HL-60 (cell line): ENCODE results near the gene ZNF468.
"Not testable (repeated sequence)": the region's sequence is repeated elsewhere in the genome, so short reads cannot be mapped to it uniquely, and the experiment has no call there.

ENCODE experiments used
- DNase-seq, 2 experiments: peaks; one replicate each; pipeline ENCODE4 v3.0.0-alpha.2; 2010 to 2020; ENCODE audit warnings: low read depth in 1 of 2, low spot score in 1 of 2
- H3K27ac ChIP-seq: fragments of 250-450 bp; sonication (Bioruptor Pico); replicated peaks from 2 replicates; pipeline ENCODE4 v1.5.1; 2020; ENCODE audit warnings: mild to moderate bottlenecking, moderate library complexity
- H3K27me3 ChIP-seq: fragments of 250-450 bp; sonication (Bioruptor Pico); 2 replicates; pipeline ENCODE4 v1.5.1; 2021; ENCODE audit warnings: mild to moderate bottlenecking, moderate library complexity; ENCODE audit not compliant: insufficient read depth, poor library complexity, severe bottlenecking
- H3K4me3 ChIP-seq: replicated peaks from 2 replicates; pipeline ENCODE4 v1.5.1; 2011; ENCODE audit warnings: mild to moderate bottlenecking, control low read depth, low read length; ENCODE audit not compliant: insufficient read depth
- GABPA ChIP-seq: IDR thresholded peaks from 2 replicates; pipeline ENCODE4 v1.6.1; 2012; ENCODE audit warnings: low read depth
- POLR2AphosphoS5 ChIP-seq: IDR thresholded peaks from 2 replicates; pipeline ENCODE4 v1.6.1; 2012; ENCODE audit warnings: low read depth
- SPI1 ChIP-seq: IDR thresholded peaks from 2 replicates; pipeline ENCODE4 v1.6.1; 2012; ENCODE audit warnings: low read depth, mild to moderate bottlenecking, borderline replicate concordance
- long read RNA-seq: library from polyadenylated mRNA; unstranded; transcript quantifications from one replicate; pipeline ENCODE4 v2.0.0, GENCODE V29; 2020
- TF ChIP-seq, protein P1 (sequence below): IDR thresholded peaks from 2 replicates; pipeline ENCODE4 v1.6.1; 2012; ENCODE audit warnings: low read depth; ENCODE audit not compliant: insufficient replicate concordance
- TF ChIP-seq, protein P2 (sequence below): IDR thresholded peaks from one replicate; pipeline ENCODE4 v1.5.1; 2011; ENCODE audit warnings: low read length, control low read depth, inconsistent platforms; ENCODE audit not compliant: insufficient read depth

The ZNF468 gene
- long read RNA-seq, full-length matches to known transcripts: 13 of 18 reads
- long read RNA-seq, partial matches to known transcripts: 1 of 18 reads
- long read RNA-seq, other reads (novel, unspliced or antisense): 4 of 18 reads

DNA sequence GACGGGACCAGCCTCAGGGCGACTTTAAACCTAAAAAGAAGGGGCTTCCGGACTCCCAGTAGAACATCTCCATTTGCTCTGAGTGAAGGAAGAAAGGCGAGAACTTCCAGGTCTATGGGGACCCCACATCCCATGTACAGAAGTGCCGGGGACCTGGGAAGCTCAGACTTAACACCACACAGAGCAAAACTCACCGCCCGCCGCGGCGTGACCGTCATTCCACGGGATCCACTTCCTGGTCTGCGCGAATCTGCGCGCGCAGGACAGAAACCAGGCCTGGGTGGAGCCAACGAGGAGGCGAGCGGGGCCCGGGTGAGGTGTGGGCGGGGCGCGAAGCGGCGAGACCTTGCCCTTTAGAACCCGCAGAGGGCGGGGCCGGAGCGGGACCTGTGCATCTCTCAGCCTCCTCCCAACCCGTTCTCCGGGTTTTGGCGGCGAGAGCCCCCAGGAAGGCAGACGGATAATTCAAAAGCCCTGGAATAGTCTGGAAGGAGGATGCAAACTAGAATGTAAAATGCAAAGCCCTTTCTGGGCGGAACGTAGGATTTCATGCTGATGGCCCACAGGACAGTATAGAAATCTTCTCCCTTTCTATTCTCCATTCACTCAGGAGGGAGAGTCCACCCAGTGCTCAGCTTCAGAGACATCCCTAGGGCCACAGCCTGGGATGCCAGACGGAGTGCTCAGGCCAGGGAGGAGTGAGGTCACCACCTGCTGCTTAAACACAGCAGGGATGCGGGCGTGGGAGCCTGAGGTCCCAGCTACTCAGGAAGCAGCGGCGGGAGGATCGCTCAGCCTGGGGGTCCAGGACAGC, at the start of gene ZNF468:
ZNF468 (minus strand) TSS at position 242 of the 814 bp plus-strand sequence. CDS start 3,347 bp downstream, outside the sequence.
- TF ChIP-seq, protein P1, sequence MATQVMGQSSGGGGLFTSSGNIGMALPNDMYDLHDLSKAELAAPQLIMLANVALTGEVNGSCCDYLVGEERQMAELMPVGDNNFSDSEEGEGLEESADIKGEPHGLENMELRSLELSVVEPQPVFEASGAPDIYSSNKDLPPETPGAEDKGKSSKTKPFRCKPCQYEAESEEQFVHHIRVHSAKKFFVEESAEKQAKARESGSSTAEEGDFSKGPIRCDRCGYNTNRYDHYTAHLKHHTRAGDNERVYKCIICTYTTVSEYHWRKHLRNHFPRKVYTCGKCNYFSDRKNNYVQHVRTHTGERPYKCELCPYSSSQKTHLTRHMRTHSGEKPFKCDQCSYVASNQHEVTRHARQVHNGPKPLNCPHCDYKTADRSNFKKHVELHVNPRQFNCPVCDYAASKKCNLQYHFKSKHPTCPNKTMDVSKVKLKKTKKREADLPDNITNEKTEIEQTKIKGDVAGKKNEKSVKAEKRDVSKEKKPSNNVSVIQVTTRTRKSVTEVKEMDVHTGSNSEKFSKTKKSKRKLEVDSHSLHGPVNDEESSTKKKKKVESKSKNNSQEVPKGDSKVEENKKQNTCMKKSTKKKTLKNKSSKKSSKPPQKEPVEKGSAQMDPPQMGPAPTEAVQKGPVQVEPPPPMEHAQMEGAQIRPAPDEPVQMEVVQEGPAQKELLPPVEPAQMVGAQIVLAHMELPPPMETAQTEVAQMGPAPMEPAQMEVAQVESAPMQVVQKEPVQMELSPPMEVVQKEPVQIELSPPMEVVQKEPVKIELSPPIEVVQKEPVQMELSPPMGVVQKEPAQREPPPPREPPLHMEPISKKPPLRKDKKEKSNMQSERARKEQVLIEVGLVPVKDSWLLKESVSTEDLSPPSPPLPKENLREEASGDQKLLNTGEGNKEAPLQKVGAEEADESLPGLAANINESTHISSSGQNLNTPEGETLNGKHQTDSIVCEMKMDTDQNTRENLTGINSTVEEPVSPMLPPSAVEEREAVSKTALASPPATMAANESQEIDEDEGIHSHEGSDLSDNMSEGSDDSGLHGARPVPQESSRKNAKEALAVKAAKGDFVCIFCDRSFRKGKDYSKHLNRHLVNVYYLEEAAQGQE: peak; percentile 14
- TF ChIP-seq POLR2AphosphoS5: peak; percentile 83
- TF ChIP-seq SPI1: peak; percentile 19; the same call in 1 of the 2 replicates
- H3K27me3 ChIP-seq: not testable (repeated sequence)
- DNase-seq: peak; percentile 36 to 65
- Histone ChIP-seq H3K4me3 (peak within 1 kb of the TSS; percentile 64), H3K27ac (peak within 1 kb of the TSS; percentile 82)

DNA sequence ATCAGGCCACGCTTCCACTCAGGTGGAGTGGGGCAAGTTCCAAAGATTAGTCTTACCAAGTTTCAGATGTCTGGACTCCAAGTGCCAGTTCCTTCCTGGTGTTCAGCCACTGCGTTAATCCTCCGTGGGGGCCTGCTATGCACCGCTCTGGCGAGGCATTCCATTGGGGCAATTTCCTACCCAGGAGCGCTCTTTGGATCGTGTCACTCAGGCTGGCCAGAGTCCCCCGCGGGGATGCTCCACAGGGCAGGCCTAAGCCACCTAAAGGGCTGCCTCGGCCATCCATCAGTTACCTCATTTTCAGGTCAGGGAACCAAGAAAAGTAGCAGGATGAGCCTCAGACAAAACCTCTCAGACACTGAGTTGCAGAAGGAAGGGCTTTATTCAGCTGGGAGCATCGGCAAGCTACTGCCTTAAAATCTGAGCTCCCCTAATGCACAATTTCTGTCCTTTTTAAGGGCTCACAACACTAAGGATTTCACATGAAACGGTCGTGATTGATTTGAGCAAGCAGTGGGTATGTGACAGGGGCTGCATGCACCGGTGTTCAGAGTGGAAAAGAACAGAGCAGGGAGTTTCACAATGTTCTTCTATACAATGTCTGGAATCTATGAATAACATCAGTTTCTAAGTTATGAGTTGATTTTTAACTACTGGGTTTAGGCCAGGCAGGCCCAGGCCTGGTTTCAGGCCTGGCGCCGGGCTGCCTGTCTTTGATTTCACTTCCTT, 46.8 kb upstream of the ZNF468 start:
- not testable (repeated sequence) for H3K4me3 ChIP-seq, H3K27ac ChIP-seq, H3K27me3 ChIP-seq, DNase-seq

DNA sequence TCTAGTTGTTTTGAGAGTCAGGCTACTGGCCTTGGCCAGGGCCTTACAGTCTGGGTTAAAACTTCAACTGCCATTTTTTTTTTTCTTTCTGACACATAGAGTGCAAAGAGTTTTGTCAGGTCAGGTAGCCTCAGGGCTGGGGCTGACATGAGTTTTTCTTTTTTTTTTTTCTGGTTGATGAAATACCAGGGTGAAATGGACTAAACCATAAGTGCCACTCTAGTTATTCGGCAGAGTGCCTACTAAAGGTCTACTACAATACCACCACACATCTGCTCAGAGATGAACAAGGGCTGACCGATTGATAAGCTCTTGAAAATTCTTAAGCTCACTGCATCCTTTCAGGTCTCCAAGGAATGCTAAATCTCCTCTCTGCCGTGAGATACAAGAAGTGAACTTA, 44.4 kb upstream of the ZNF468 start:
- TF ChIP-seq POLR2AphosphoS5 (no peak), GABPA (no peak), SPI1 (no peak)
- TF ChIP-seq, protein P1: no peak
- TF ChIP-seq, protein P2, sequence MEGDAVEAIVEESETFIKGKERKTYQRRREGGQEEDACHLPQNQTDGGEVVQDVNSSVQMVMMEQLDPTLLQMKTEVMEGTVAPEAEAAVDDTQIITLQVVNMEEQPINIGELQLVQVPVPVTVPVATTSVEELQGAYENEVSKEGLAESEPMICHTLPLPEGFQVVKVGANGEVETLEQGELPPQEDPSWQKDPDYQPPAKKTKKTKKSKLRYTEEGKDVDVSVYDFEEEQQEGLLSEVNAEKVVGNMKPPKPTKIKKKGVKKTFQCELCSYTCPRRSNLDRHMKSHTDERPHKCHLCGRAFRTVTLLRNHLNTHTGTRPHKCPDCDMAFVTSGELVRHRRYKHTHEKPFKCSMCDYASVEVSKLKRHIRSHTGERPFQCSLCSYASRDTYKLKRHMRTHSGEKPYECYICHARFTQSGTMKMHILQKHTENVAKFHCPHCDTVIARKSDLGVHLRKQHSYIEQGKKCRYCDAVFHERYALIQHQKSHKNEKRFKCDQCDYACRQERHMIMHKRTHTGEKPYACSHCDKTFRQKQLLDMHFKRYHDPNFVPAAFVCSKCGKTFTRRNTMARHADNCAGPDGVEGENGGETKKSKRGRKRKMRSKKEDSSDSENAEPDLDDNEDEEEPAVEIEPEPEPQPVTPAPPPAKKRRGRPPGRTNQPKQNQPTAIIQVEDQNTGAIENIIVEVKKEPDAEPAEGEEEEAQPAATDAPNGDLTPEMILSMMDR: no peak
- Histone ChIP-seq H3K27me3 (no peaks in the 10 kb centered on the region), H3K4me3 (no peak overlapping the region), H3K27ac (no peak overlapping the region)
- no peak for DNase-seq

DNA sequence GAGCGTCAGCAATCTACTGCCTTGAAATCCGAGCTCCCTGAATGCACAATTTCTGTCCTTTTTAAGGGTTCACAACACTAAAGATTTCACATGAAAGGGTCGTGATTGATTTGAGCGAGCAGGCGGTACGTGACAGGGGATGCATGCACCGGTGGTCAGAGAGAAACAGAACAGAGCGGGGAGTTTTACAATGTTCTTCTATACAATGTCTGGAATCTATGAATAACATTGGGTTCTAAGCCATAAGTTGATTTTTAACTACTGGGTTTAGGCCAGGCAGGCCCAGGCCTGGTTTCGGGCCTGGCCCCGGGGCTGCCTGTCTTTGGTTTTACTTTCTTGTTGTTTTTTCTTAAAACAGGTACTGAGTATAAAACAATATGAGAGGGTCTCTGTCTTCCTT, 41.2 kb upstream of the ZNF468 start:
- H3K27me3 ChIP-seq, H3K27ac ChIP-seq, H3K4me3 ChIP-seq, DNase-seq: not testable (repeated sequence)

DNA sequence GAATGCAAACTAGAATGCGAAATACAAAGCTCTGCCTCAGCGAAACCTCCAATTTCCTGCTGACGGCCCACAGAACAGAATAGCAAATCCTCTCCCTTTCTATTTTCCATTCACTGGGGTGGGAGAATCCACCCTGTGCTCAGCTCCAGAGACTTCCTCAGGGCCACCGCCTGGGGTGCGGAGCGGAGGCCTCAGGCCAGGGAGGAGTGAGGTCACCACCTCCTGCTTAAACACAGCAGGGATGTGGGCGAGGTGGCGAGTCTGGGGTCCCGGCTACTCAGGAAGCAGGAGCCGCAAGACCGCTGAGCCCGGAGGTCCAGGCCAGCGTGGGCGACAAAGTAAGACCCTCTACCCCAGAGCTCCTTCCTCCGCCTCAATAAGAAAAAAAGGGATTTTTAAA, 40.7 kb upstream of the ZNF468 start:
- no peak for DNase-seq
- no peaks in the 10 kb centered on the region for H3K27me3 ChIP-seq
- TF ChIP-seq, protein P1: no peak
- TF ChIP-seq, protein P2: no peak
- TF ChIP-seq POLR2AphosphoS5: no peak
- no peak for TF ChIP-seq SPI1
- TF ChIP-seq GABPA: no peak
- H3K27ac ChIP-seq: no peak overlapping the region
- no peak overlapping the region for H3K4me3 ChIP-seq
